GM23248 (cell line): Measurements from ENCODE around the gene ARHGAP26.

ENCODE experiments used
- EZH2 ChIP-seq: fragments of 200-600 bp; sonication (generic); IDR thresholded peaks from 2 replicates; pipeline ENCODE4 v1.6.1; 2018; ENCODE audit warnings: antibody characterized with exemption, mild to moderate bottlenecking; ENCODE audit not compliant: insufficient read depth, poor library complexity, severe bottlenecking
- EZH2phosphoT487 ChIP-seq: fragments of 200-600 bp; sonication (generic); IDR thresholded peaks from 2 replicates; pipeline ENCODE4 v1.6.1; 2018; ENCODE audit warnings: antibody characterized with exemption, moderate library complexity, mild to moderate bottlenecking, low read depth; ENCODE audit not compliant: insufficient read depth

- TF ChIP-seq EZH2phosphoT487 = no peak
- no peak for TF ChIP-seq EZH2
Measured at GRCh38 chr5:143219696-143220095, 449.5 kb downstream of the ARHGAP26 start.
